ELR (cell line): ENCODE data around the gene PLXNB3.

Experiments used
- DNase-seq: peaks from one replicate; pipeline ENCODE4 v3.0.0-alpha.2; 2015; ENCODE audit warnings: low read depth

The PLXNB3 gene

DNA sequence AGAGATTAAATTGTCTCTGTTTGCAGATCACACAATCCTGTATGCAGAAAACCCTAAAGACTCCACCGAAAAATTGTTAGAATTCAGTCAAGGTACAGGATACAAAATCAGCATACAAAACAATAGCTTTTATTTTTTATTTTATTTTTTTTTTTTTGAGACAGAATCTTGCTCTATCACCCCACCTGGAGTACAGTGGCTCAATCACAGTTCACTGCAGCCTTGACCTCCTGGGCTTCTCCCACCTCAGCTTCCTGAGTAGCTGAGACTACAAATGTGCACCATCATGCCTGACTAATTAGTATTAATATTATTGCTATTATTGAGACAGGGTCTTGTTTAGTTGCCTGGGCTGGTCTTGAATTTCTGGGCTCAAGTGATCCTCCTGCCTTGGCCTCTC lies 8.9 kb upstream of the PLXNB3 start:
- no peak for DNase-seq

DNA sequence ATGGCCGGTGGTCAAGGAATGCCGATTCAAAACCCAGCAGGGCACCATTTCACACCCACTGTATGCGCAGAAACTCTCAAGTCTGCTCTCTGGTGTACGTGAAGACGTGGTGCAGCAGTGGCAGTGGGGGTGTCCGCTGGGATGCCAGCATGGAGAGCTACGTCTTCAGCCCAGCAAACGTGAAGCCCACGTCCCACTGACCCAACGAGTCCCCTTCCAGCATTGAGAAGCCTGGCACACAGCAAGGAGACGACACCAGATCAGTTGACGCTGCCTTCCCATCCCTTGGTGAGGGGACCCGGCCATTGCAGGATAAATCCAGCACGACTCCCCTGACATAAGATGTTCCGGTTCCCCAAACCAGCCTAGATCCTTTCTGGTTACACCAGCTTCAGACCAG lies 2.2 kb upstream of the PLXNB3 start:
- DNase-seq = no peak

DNA sequence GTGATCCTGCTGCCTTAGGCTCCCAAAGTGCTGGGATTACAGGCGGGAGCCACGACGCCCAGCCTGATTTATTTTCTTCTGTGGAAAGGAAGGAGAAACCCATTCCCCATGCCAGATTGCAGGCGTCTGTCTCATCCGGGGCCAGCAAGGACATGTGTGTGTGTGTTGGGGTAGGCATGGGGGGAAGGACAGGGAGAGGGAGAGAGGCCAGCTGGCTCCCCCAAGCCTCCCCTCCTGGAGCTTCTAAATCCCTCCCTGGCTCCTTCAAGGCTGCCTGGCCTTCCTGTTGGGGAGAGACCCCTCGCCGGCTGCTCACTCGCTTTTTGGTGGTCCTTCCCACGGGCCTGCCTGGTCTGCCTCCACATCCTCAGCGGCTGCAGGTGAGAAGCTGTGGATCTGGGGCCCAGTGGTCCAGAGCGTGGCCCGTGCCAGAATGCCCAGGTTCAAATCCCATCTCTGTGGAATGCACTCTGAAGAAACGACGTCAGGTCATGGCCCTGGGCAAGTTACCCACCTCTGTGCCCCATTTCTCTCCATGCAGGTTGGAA lies 1.3 kb upstream of the PLXNB3 start:
- no peak for DNase-seq

DNA sequence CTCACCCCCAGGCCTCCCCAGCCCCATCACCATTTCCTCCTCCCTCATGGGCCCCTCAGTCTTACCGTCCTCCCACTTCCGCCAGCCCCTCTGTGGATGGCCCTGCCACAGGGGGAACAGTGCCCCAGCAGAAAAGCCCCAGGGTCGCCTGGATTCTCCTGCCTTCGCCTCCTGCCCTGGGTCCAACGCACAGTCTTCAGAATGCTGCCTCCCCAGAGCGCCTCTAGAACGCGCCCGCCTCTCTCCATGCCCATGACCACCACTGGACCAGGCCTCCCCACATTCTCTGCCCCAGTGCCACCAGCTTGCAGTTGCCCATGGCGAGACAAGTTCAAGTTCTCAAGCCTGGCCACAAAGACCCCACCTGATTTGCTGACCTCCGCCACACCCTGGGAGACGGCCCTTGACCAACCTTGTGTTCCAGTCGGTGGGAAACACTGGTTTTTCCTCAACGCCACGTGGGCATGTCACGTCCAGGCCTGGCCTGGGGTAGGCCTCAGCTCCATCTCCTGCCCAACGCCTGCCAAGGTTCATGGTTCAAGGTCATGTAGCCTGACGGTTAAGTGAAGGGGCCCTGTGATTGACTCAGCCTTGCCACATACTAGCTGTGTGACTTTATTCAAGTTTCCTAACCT lies 634 bp upstream of the PLXNB3 start:
- no peak for DNase-seq

DNA sequence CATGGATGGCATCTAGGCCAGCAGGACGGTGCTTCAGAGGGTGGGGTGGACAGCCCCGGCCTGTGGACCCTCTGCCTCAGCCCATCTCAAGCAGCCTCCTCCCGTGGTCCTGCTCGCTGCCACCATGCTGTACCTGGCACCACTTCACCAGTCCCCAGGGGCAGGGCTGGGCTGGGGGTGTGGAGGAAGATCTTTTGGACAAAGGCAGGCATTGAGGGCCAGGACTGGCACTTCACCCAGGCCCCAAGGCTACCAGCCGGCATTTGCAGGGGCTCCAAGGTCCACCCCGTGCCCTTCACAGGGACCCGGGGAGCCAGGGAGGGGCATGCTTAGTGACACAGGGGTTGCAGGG lies 713 bp downstream of the PLXNB3 start:
- no peak for DNase-seq

DNA sequence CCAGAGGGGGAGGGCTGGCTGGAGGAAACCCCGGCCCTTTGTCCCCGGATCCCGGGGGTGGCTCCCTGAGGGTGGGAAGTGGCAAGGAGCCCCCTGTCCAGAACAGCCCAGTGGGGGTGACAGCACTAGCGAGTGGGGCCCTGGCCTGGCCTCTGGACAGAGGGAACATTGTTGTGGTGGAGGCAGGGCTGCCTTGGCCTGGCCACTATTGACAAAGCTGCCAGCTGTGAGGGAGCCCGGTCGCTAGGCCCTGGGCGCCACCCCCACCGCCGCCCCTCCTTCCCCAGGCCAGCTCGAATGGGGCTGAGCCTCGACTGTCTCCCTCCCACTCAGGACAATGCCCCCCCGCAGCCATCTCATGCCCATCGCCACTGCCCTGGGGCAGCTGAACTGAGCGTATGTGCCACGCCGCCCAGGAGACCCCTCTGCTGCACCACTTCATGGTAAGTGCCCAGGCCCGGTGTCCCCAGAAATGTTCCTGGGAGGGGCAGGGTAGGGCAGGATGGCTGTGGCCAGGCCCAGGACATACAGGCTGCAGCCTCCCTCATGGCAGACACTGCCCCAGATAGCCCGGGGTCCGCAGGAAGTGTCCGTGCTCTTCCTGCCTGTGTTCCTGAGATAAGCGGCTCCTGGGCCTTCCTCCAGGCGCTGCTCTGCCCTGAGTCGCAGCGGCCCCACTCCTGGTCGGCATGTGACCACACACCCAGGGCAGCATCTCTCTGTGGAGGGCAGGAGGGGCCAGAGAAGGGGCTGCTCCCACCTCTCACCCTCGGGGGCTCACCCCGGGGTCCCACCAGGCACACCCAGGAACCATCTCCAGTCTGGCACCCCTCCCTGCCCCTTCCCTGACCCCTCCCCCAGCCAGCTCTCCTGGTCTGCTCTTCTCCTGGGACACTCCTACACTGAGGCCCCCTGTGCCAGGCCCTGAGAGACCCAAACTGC lies 1.4 kb downstream of the PLXNB3 start:
- peak; percentile 51 for DNase-seq

DNA sequence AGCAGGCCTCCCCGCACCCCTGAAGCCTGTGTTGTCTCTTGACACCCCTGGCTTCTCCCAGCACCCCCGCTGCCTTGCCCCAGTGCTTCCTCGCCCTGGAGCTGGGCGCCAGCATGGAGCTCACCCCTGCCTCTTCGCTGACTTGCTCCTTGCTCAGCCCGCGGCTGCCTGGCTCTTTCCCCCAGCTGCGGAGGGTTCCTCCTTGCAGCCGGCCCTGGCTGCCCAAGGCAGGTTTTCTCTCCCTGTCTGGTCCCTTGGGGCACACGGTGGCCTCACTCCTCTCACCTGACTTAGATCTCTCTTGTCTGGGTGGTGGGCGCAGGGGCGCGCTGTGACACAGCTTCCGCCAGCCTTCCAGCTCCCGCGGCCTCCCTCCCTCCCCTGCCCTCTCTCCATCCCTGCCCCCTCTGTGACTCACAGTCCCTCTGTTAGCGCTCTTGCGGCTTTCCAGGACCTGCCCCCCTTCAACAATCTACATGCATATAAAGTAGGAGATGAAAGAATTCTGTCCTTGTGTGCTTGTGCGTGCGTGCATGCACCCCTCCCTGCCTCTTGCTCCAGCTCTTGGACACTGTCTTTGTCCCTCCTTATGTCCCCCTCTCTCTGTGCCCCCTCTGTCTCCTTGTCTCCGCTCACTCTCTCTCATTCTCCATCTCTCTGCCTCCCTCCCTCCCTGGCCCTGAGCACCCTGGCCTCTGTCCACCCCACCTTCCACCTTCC lies 2.2 kb downstream of the PLXNB3 start:
- peak; percentile 84 for DNase-seq

DNA sequence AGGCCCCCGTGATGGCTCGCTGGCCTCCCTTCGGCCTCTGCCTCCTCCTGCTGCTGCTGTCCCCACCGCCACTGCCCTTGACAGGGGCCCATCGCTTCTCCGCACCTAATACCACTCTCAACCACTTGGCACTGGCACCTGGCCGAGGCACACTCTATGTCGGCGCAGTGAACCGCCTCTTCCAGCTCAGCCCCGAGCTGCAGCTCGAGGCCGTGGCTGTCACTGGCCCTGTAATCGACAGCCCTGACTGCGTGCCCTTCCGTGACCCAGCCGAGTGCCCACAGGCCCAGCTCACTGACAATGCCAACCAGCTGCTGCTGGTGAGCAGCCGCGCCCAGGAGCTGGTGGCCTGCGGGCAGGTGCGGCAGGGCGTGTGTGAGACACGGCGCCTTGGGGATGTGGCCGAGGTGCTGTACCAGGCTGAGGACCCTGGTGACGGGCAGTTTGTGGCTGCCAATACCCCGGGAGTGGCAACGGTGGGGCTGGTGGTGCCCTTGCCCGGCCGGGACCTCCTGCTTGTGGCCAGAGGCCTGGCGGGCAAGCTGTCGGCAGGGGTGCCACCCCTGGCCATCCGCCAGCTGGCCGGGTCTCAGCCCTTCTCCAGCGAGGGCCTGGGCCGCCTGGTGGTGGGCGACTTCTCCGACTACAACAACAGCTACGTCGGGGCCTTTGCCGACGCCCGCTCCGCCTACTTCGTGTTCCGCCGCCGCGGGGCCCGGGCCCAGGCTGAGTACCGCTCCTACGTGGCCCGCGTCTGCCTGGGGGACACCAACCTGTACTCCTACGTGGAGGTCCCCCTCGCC lies 3.0 kb downstream of the PLXNB3 start:
- DNase-seq = no peak

DNA sequence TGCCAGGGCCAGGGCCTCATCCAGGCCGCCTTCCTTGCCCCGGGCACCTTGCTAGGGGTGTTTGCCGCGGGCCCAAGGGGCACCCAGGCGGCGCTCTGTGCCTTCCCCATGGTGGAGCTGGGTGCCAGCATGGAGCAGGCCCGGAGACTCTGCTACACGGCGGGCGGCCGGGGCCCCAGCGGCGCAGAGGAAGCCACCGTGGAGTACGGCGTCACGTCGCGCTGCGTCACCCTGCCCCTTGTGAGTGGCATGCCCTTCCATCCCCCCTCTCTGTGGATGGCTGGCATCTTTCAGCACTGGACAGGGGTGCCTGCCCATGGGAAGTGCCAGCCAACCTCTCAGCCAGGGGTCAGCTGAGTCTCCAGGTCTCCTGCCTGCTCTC lies 3.6 kb downstream of the PLXNB3 start:
- no peak for DNase-seq

DNA sequence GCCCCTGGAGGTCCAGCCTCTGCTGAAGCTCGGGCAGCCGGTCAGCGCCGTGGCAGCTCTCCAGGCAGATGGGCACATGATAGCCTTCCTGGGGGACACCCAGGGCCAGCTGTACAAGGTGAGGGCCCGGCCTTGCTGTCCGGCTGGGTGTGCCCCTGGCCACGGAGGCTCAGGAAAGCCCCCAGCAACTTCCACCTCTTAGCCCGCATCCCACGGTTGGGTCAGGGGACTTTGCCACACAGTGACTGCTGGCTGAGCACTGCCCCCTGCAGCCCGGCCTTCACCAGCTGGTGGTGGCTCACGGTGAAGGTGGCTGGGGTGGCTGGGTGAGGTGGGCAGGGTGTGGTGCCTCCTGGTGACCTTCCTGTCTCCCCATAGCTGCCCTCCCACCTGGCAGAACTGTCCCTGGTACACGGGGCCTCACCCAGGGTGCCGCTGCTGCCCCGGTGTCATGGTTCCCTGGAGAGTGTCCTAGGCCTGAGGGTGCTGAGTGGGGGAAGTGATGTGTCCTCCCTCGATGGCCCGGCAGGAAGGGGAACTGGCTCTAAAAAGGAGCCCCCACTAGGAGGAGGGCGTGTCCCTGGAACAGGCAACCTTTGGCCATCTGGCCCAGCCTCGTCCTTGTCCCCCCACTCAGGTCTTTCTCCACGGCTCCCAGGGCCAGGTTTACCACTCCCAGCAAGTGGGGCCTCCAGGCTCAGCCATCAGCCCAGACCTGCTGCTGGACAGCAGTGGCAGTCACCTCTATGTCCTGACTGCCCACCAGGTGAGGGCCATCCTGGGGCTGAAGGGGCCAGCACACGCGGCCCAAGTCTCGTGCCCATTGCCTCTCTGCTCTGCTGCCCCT lies 4.5 kb downstream of the PLXNB3 start:
- DNase-seq = no peak

DNA sequence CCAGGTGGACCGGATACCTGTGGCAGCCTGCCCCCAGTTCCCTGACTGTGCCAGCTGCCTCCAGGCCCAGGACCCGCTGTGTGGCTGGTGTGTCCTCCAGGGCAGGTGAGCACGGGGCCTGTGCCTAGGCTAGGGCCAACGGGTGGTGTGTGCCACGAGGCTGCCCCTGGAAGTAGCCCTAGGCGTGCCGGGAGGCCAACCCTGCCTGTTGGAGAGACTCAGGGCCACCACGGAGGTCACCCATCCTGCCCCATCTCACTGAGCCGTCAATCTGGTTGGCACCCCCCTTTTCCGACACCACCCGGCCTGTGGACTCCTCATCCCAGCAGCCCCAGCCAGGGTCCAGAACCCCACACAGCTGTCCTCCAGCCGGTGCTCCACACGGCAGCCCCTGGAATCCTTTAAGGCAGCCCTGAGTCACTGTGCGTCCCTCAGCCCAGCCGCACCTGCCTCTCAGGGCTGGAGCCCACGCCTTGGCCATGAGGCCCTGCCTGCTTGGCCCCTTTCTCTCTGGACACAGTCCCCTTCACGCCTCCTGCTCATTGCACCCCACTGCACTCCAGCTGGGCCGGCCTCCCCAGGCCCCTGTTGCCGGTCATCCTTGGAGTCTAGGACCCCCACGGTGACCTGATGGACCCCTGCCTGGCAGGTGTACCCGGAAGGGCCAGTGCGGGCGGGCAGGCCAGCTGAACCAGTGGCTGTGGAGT lies 5.3 kb downstream of the PLXNB3 start:
- no peak for DNase-seq

DNA sequence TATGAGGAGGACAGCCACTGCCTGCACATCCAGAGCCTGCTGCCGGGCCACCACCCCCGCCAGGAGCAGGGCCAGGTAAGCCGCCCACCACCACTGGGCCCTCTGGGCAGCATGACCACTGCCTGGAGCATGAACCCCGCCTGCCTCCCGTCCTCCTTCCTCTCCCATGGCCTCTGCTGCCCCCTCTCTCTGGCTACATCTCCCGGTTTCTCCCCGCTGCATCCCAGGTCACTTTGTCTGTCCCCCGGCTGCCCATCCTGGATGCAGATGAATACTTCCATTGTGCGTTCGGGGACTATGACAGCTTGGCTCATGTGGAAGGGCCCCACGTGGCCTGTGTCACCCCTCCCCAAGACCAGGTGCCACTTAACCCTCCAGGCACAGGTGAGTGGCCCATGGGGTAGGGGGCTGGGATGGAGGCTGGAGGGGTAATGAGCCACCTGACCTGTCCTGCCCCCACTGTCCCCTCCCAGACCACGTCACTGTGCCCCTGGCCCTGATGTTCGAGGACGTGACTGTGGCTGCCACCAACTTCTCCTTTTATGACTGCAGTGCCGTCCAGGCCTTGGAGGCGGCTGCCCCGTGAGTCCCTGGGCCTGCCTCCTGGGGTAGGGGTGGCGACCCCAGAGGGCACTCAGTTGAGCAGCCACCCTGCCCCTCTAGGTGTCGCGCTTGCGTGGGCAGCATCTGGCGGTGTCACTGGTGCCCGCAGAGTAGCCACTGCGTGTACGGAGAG lies 6.0 kb downstream of the PLXNB3 start:
- DNase-seq = no peak

DNA sequence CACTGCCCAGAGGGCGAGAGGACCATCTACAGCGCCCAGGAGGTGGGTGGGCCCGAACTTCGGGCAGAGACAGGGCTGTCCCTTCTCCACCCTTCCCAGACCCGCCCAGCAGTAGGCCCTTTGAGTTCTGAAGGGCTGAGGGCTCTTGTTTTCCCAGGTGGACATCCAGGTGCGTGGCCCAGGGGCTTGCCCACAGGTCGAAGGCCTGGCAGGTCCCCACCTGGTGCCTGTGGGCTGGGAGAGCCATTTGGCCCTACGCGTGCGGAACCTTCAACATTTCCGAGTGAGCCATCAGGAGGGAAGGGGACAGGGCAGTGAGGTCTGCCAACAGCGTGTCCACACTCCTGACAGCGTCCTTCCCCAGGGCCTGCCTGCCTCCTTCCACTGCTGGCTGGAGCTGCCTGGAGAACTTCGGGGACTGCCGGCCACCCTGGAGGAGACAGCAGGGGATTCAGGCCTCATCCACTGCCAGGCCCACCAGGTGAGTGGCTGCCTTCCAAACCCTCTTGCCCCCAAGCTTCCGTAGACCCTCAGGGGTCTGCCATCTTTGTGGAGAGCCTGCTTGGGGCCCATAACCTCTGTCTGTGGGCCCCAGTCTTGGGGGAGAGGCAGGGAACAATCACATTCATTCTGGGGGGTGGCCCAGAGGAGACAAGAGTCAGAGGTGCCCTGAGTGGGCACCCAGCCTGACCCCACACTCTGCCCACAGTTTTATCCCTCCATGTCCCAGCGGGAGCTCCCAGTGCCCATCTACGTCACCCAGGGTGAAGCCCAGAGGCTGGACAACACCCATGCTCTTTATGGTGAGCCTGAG lies 6.8 kb downstream of the PLXNB3 start:
- no peak for DNase-seq

DNA sequence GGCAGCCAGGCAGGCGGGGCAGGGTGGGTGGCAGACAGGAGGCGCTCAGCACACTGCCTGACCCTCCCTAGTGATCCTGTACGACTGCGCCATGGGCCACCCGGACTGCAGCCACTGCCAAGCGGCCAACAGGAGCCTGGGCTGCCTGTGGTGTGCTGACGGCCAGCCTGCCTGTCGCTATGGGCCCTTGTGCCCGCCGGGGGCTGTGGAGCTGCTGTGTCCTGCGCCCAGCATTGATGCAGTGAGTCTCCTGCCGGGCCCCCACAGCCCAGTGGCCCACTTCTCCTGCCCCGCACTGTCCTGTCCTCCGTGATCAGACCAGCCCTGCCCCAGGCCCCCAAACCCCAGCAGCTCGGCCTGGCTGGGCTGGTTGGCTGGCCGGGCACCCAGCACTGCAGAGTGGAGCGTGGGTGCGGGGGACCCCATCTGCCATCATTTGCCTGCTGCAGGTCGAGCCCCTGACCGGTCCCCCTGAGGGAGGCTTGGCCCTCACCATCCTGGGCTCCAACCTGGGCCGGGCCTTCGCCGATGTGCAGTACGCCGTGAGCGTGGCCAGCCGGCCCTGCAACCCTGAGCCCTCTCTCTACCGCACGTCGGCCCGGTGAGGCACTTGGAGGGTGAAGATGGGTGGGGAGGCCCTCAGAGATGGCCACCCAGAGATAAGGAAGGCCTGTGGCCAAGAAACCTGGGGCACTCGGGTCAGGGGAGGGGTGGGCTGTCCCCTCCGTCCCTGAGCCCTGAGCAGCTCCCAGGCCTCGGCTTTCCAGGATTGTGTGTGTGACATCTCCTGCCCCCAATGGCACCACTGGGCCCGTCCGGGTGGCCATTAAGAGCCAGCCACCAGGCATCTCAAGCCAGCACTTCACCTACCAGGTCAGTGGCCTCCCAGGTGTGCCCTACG lies 7.6 kb downstream of the PLXNB3 start:
- no peak for DNase-seq

DNA sequence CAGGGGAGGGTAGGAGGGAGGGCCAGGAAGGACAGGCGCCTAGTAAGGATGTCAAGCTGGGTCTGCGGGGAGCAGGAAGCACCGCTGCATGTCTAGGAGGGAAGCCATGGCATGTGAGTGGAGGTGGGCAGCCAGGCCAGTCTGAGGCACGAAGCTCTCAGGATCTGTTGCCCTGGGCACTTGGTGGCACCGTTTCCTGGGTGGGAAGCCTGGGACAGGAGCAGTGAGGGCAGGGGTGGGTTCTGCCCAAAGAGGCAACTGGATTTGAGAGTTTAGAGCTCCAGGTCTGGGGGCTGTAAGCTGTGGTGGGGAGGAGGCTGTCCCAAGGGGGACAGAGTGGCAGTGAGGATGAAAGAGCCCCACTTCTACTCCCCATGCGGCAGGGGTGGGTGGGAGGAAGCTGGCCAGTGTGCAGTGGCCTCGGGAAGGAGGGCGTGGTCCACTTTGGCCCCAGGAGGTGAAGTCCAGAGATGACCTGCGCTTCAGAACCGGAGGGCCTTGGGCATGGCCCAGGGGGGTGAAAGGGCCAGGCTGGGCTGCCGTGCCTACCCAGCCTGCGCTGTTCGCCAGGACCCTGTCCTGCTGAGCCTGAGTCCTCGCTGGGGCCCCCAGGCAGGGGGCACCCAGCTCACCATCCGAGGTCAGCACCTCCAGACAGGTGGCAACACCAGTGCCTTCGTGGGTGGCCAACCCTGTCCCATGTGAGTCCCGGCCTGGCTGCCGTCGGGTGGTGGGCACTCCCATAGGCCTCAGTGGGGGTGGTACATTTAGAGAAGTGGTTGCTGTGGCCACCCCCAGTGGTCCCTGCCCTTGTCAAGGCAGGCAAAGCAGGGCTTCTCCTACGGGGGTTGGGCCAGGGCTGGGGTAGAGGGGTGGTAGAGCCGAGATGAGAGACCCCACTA lies 8.5 kb downstream of the PLXNB3 start:
- DNase-seq = no peak

DNA sequence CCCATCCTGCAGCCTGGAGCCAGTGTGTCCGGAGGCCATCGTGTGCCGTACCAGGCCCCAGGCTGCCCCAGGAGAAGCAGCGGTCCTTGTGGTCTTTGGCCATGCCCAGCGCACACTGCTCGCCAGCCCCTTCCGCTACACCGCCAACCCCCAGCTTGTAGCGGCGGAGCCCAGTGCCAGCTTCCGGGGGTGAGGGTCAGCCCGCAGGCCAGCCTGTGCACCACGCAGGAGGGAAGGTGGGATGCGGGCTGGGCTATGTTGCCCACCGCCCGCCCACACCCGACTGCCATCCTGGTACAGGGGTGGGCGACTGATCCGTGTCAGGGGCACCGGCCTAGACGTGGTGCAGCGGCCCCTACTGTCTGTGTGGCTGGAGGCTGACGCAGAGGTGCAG lies 9.2 kb downstream of the PLXNB3 start:
- DNase-seq = no peak
